ENCODE results near the gene ARMC9. TPM values are rescaled to one million over a fixed set of nuclear protein-coding genes. Genes with fewer than 3 reads are reported as not detected.

ARMC9 gene
- total RNA-seq, 4 donors from 2014 or later: 11.5 to 59.5 (median 14.4) TPM

GRCh38 chr2:231244382-231245248 lies 46.2 kb downstream of the ARMC9 start:
- TF ChIP-seq POLR2AphosphoS5 (IDR thresholded peaks at IDR 0.05) (peak in 1 of 3 donors; percentile 48), EP300 (IDR thresholded peaks at IDR 0.05; ENCODE audit: low read depth) (no peak), CTCF (IDR thresholded peaks at IDR 0.05) (no peak), POLR2A (IDR thresholded peaks at IDR 0.05) (no peak)
- in situ Hi-C loops (cut with MboI; ENCODE audit: low pct_ligation_motif_present in 1 of 4, low pct_unique_long_range_greater_than_20kb in 1 of 4, low sequenced_read_pairs in 3 of 4) (loop anchor here in 1 of 4 donors (25.0 kb wide), 1 partner anchor 168 kb away; no protein-coding TSS in a partner anchor), intact Hi-C loops (cut with DNase I; ENCODE audit: low total_unique reads) (no loop called here)
- Histone ChIP-seq H3K4me3 (no peak overlapping the region), H3K36me3 (no peaks in the 10 kb centered on the region), H3K27ac (peak overlapping the region; percentile 70 to 87 (median 84)), H3K27me3 (no peaks in the 10 kb centered on the region), H3K9me3 (no peaks in the 10 kb centered on the region), H3K4me1 (peaks cover 8 to 51% (median 26%) of the 10 kb centered on the region in 4 donors)
- peak; percentile 73 for DNase-seq
- 68 to 79% methylated on average over 3 to 15 of the region's 15 CpGs for WGBS, 2 donors (ENCODE audit: low coverage in 1 of 2)

- TF ChIP-seq POLR2AphosphoS5 (IDR thresholded peaks at IDR 0.05) (no peak), POLR2A (IDR thresholded peaks at IDR 0.05) (peak; percentile 19), EP300 (IDR thresholded peaks at IDR 0.05; ENCODE audit: low read depth) (no peak), CTCF (IDR thresholded peaks at IDR 0.05) (peak in 4 of 5 experiments; percentile 15 to 33 (median 22))
- Histone ChIP-seq H3K27ac (peak overlapping the region; percentile 70 to 87 (median 84)), H3K4me1 (peaks cover 8 to 51% (median 26%) of the 10 kb centered on the region in 4 donors), H3K4me3 (no peak overlapping the region), H3K36me3 (no peaks in the 10 kb centered on the region), H3K27me3 (no peaks in the 10 kb centered on the region), H3K9me3 (no peaks in the 10 kb centered on the region)
- in situ Hi-C loops (cut with MboI; ENCODE audit: low pct_ligation_motif_present in 1 of 4, low pct_unique_long_range_greater_than_20kb in 1 of 4, low sequenced_read_pairs in 3 of 4) (loop anchor here in 1 of 4 donors (25.0 kb wide), 1 partner anchor 167 kb away; no protein-coding TSS in a partner anchor), intact Hi-C loops (cut with DNase I; ENCODE audit: low total_unique reads) (no loop called here)
- peak; percentile 67 for DNase-seq
- 37 to 50% methylated on average over 7 to 14 of the region's 14 CpGs for WGBS, 2 donors (ENCODE audit: low coverage in 1 of 2)
Measured at GRCh38 chr2:231245249-231246094, 47.0 kb downstream of the ARMC9 start.

DNA sequence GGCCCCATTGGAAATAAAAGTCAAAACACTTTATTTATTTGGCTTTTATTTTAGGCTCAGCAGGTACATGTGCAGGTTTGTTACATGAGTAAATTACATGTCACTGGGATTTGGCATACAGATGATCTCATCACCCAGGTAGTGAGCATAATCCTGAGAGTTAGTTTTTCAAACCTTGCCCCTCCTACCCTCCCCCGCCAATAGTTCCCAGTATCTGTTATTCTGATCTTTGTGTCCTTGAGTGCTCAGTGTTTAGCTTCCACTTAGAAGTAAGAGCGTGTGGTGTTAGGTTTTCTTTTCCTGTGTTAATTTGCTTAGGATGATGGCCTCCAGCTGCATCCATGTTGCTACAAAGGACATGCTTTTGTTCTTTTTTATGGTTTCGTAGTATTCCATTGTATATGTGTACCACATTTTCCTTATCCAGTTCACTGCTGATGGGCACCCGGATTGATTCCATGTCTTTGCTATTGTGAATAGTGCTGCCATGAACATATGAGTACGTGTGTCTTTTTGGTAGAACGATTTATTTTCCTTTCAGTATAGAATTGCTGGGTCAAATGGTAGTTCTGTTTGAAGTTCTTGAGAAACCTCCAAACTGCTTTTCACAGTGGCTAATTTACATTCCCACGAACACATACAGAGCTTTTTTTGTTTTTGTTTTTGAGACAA lies 47.9 kb downstream of the ARMC9 start:
- H3K27ac ChIP-seq: peak overlapping the region; percentile 70 to 87 (median 84)
- no peaks in the 10 kb centered on the region for H3K9me3 ChIP-seq
- no peaks in the 10 kb centered on the region for H3K27me3 ChIP-seq
- peaks cover 8 to 49% (median 25%) of the 10 kb centered on the region in 4 donors for H3K4me1 ChIP-seq
- in situ Hi-C loops (cut with MboI; ENCODE audit: low pct_ligation_motif_present in 1 of 4, low pct_unique_long_range_greater_than_20kb in 1 of 4, low sequenced_read_pairs in 3 of 4): loop anchor here in 1 of 4 donors (25.0 kb wide), 1 partner anchor 166 kb away; no protein-coding TSS in a partner anchor
- no peaks in the 10 kb centered on the region for H3K36me3 ChIP-seq
- H3K4me3 ChIP-seq: no peak overlapping the region
- no peak for DNase-seq
- intact Hi-C loops (cut with DNase I; ENCODE audit: low total_unique reads): no loop called here
- 79 to 80% methylated on average over 7 of the region's 7 CpGs for WGBS, 2 donors (ENCODE audit: low coverage in 1 of 2)
- TF ChIP-seq EP300 (IDR thresholded peaks at IDR 0.05; ENCODE audit: low read depth) (no peak), POLR2A (IDR thresholded peaks at IDR 0.05) (no peak), POLR2AphosphoS5 (IDR thresholded peaks at IDR 0.05) (no peak), CTCF (IDR thresholded peaks at IDR 0.05) (no peak)
